IMR-90 (cell line): ENCODE results near the gene CHRNA7. TPM values are rescaled to one million over a fixed set of nuclear protein-coding genes. Genes with fewer than 3 reads are reported as not detected.

Source experiments
- ATAC-seq: fragments of 200-7000 bp; cut with Tn5 transposase; 2 replicates; pipeline ENCODE4 v1.9.1; 2020; ENCODE audit warnings: low read depth, mild to moderate bottlenecking, moderate library complexity
- BruUV-seq: library from RNA; stranded (reverse); fragments of 400-500 nt; replicated peaks from 2 replicates; lab custom pipeline; 2021; lab: Mats Ljungman, UMichigan
- CTCF ChIA-PET: fragments of 300-600 bp; formaldehyde crosslinking; extraction: SDS; loops from one replicate; lab custom pipeline; 2021; ENCODE audit warnings: antibody characterized with exemption; lab: Yijun Ruan, JAX
- POLR2A ChIA-PET: fragments of 300-600 bp; sonication (Branson Sonifier 250); formaldehyde crosslinking; loops from one replicate; lab custom pipeline; 2022; ENCODE audit warnings: antibody characterized with exemption; ENCODE audit not compliant: unreplicated experiment; lab: Charles Lee
- DNase-seq: peaks from one replicate; pipeline ENCODE4 v3.0.0; 2013
- H2AFZ ChIP-seq: replicated peaks from 2 replicates; pipeline ENCODE3; 2013; ENCODE audit warnings: low read length, mild to moderate bottlenecking; ENCODE audit not compliant: poor library complexity
- H2AK5ac ChIP-seq: 2 replicates; pipeline ENCODE4 v1.6.1; 2013; ENCODE audit warnings: low read depth, low read length, inconsistent platforms
- H2AK9ac ChIP-seq: replicated peaks from 2 replicates; pipeline ENCODE3; 2013; ENCODE audit warnings: mild to moderate bottlenecking, low read depth, low read length, moderate library complexity; ENCODE audit not compliant: poor library complexity
- H2BK120ac ChIP-seq: 2 replicates; pipeline ENCODE4 v1.6.1; 2013; ENCODE audit warnings: low read depth, low read length, inconsistent platforms
- H2BK15ac ChIP-seq: 3 replicates; pipeline ENCODE4 v1.6.1; 2013; ENCODE audit warnings: low read depth, low read length, inconsistent platforms
- H2BK20ac ChIP-seq: 2 replicates; pipeline ENCODE4 v1.6.1; 2013; ENCODE audit warnings: low read depth, mild to moderate bottlenecking, inconsistent platforms, low read length, moderate library complexity
- H2BK5ac ChIP-seq: 2 replicates; pipeline ENCODE4 v1.6.1; 2013; ENCODE audit warnings: mild to moderate bottlenecking, low read depth, low read length, inconsistent platforms; ENCODE audit not compliant: poor library complexity, severe bottlenecking
- H3K14ac ChIP-seq: replicated peaks from 2 replicates; pipeline ENCODE4 v1.6.1; 2013; ENCODE audit warnings: low read depth, low read length, inconsistent platforms
- H3K18ac ChIP-seq: 2 replicates; pipeline ENCODE4 v1.6.1; 2013; ENCODE audit warnings: low read depth, low read length, control low read depth
- H3K23ac ChIP-seq: 2 replicates; pipeline ENCODE4 v1.6.1; 2013; ENCODE audit warnings: low read depth, low read length, inconsistent platforms
- H3K27ac ChIP-seq: 2 replicates; pipeline ENCODE4 v1.5.1; 2013; ENCODE audit warnings: mild to moderate bottlenecking, control low read depth, low read length; ENCODE audit not compliant: insufficient read depth
- H3K27me3 ChIP-seq: 2 replicates; pipeline ENCODE4 v1.6.1; 2013; ENCODE audit warnings: low read length; ENCODE audit not compliant: control insufficient read depth, insufficient read depth
- H3K36me3 ChIP-seq: 2 replicates; pipeline ENCODE4 v1.6.1; 2013; ENCODE audit warnings: low read length, mixed read lengths; ENCODE audit not compliant: control insufficient read depth, insufficient read depth
- H3K4ac ChIP-seq: 2 replicates; pipeline ENCODE4 v1.6.1; 2013; ENCODE audit warnings: low read depth, low read length, inconsistent platforms
- H3K4me1 ChIP-seq: 2 replicates; pipeline ENCODE4 v1.6.1; 2013; ENCODE audit warnings: low read length, mixed read lengths; ENCODE audit not compliant: control insufficient read depth, insufficient read depth
- H3K4me2 ChIP-seq: 2 replicates; pipeline ENCODE4 v1.6.1; 2013; ENCODE audit warnings: low read depth, mild to moderate bottlenecking, control low read depth, low read length, moderate library complexity
- H3K4me3 ChIP-seq: 2 replicates; pipeline ENCODE4 v1.5.1; 2013; ENCODE audit warnings: low read depth, mild to moderate bottlenecking, control low read depth, low read length, moderate library complexity; ENCODE audit not compliant: insufficient read depth
- H3K56ac ChIP-seq: 2 replicates; pipeline ENCODE4 v1.6.1; 2013; ENCODE audit warnings: low read length, inconsistent platforms; ENCODE audit not compliant: insufficient read depth; ENCODE audit errors: extremely low read depth
- H3K79me1 ChIP-seq, 2 experiments: 2 replicates each; pipeline ENCODE4 v1.6.1; 2013; ENCODE audit warnings: low read length in 2 of 2, inconsistent platforms in 1 of 2, low read depth in 1 of 2
- H3K9ac ChIP-seq: 2 replicates; pipeline ENCODE4 v1.6.1; 2013; ENCODE audit warnings: low read depth, low read length, control low read depth
- H3K9me1 ChIP-seq: 2 replicates; pipeline ENCODE4 v1.6.1; 2013; ENCODE audit warnings: low read length, inconsistent platforms; ENCODE audit not compliant: insufficient read depth
- H3K9me3 ChIP-seq: 2 replicates; pipeline ENCODE4 v1.6.1; 2013; ENCODE audit warnings: low read length; ENCODE audit not compliant: control insufficient read depth, insufficient read depth
- H4K20me1 ChIP-seq: 2 replicates; pipeline ENCODE4 v1.6.1; 2013; ENCODE audit warnings: low read length, inconsistent platforms; ENCODE audit not compliant: insufficient read depth
- H4K5ac ChIP-seq: 2 replicates; pipeline ENCODE4 v1.6.1; 2013; ENCODE audit warnings: mild to moderate bottlenecking, low read depth, low read length, control low read depth
- H4K8ac ChIP-seq, 2 experiments: 2 replicates each; pipeline ENCODE4 v1.6.1; 2013; ENCODE audit warnings: low read depth in 2 of 2, low read length in 2 of 2, control low read depth in 1 of 2, inconsistent platforms in 1 of 2
- H4K91ac ChIP-seq: 2 replicates; pipeline ENCODE4 v1.6.1; 2013; ENCODE audit warnings: low read depth, low read length, inconsistent platforms; ENCODE audit not compliant: insufficient read depth
- MXI1 ChIP-seq: IDR thresholded peaks from 2 replicates; pipeline ENCODE4 v1.6.1; 2012; ENCODE audit warnings: low read depth, mild to moderate bottlenecking, low read length, moderate library complexity, borderline replicate concordance
- NFE2L2 ChIP-seq: fragments of 150-350 bp; IDR thresholded peaks from 2 replicates; pipeline ENCODE4 v1.6.1; 2016; ENCODE audit warnings: low read depth, mild to moderate bottlenecking, low read length
- RAD21 ChIP-seq: IDR thresholded peaks from 2 replicates; pipeline ENCODE4 v1.6.1; 2012; ENCODE audit warnings: low read length, improper control_type of control experiment
- RFX5 ChIP-seq: IDR thresholded peaks from 2 replicates; pipeline ENCODE4 v1.8.0; 2012; ENCODE audit warnings: low read depth, mild to moderate bottlenecking, low read length, moderate library complexity
- WGBS, 2 experiments: methylation state at CpG; one replicate each; pipeline versions ENCODE4 v1.1.5 to v1.1.7; 2013; ENCODE audit warnings: missing lambda C conversion rate in 2 of 2; ENCODE audit not compliant: insufficient read length in 1 of 2; ENCODE audit errors: extremely low coverage in 2 of 2; 5-methylcytosine and 5-hydroxymethylcytosine counted together
- dilution Hi-C: fragments of 300-500 bp; cut with HindIII; formaldehyde crosslinking; loops from one replicate; pipeline ENCODE4 v1.14.3; 2018; ENCODE audit warnings: low sequenced_read_pairs; ENCODE audit not compliant: unreplicated experiment
- in situ Hi-C: fragments of 300-500 bp; cut with MboI; formaldehyde crosslinking; loops from 3 replicates; pipeline ENCODE4 v1.14.3; 2019; ENCODE audit warnings: low sequenced_read_pairs, inconsistent platforms, mixed read lengths
- intact Hi-C: fragments of 100-400 bp; cut with micrococcal nuclease; formaldehyde crosslinking; loops from 2 replicates; pipeline ENCODE4 v1.10.0; 2022
- polyA plus RNA-seq, 3 experiments: library from polyadenylated mRNA; depleted of rRNA; stranded (reverse); fragments of >200 nt; gene quantifications; 2 replicates each; pipeline ENCODE4 v1.2.3, GENCODE V29; 2012; ENCODE audit warnings: low replicate concordance in 1 of 3
- total RNA-seq: library from RNA; depleted of rRNA; stranded (reverse); fragments of >200 nt; gene quantifications from 2 replicates; pipeline ENCODE4 v1.2.3, GENCODE V29; 2012

CHRNA7 gene
- total and polyA plus RNA-seq, 2 of the 4 experiments (the other 2 are of a cell fraction): 0.10 TPM; not detected in 1

GRCh38 chr15:32003558-32003957 is 26.8 kb upstream of the CHRNA7 start:
- H4K5ac ChIP-seq: no peak overlapping the region

More at GRCh38 chr15:32003558-32003957, 26.8 kb upstream of the CHRNA7 start:
- no peak overlapping the region for H2BK5ac ChIP-seq
- H2BK20ac ChIP-seq: no peak overlapping the region
- no peak overlapping the region for H2AK5ac ChIP-seq
- no peaks in the 10 kb centered on the region for H3K9me1 ChIP-seq
- H3K23ac ChIP-seq: no peak overlapping the region
- H3K36me3 ChIP-seq: no peaks in the 10 kb centered on the region
- in situ Hi-C loops: no loop called here
- no peak overlapping the region for H3K9ac ChIP-seq
- H3K4me1 ChIP-seq: no peaks in the 10 kb centered on the region
- no peak overlapping the region for H3K4me3 ChIP-seq
- no peak overlapping the region for H3K4ac ChIP-seq
- H4K8ac ChIP-seq: no peak overlapping the region
- H3K18ac ChIP-seq: no peak overlapping the region
- no peak overlapping the region for H4K91ac ChIP-seq
- H3K27ac ChIP-seq: no peak overlapping the region
- TF ChIP-seq NFE2L2 (no peak), RFX5 (no peak), MXI1 (no peak), RAD21 (no peak)
- POLR2A ChIA-PET: no interaction called here
- H3K56ac ChIP-seq: no peak overlapping the region
- no peak for DNase-seq
- H2AFZ ChIP-seq: no peak overlapping the region
- no peaks in the 10 kb centered on the region for H3K27me3 ChIP-seq
- no peak overlapping the region for H2BK120ac ChIP-seq
- H3K14ac ChIP-seq: no peak overlapping the region
- no peak overlapping the region for H3K4me2 ChIP-seq
- intact Hi-C loops: no loop called here
- CTCF ChIA-PET: no interaction called here
- H4K20me1 ChIP-seq: no peaks in the 10 kb centered on the region
- no peak for ATAC-seq
- H2BK15ac ChIP-seq: no peak overlapping the region
- WGBS, 2 experiments: no CpG with 5 or more reads among the region's 2 CpGs
- no peak overlapping the region for H2AK9ac ChIP-seq
- dilution Hi-C loops: no loop called here
- H3K79me1 ChIP-seq: no peaks in the 10 kb centered on the region
- H3K9me3 ChIP-seq: no peaks in the 10 kb centered on the region
- no TSS peak for BruUV-seq
